Neuronal stem cell (in vitro differentiated cells): ENCODE data around the gene PIAS4.

Experiments
- DNase-seq: peaks from one replicate; pipeline ENCODE4 v3.0.0-alpha.2; 2013; ENCODE audit warnings: low spot score
- H2AFZ ChIP-seq: one replicate; pipeline ENCODE4 v1.6.1; 2013; ENCODE audit warnings: mild to moderate bottlenecking, low read length, inconsistent platforms
- H2AK5ac ChIP-seq: 2 replicates; pipeline ENCODE4 v1.6.1; 2013; ENCODE audit warnings: low read depth, mild to moderate bottlenecking, inconsistent platforms, low read length, moderate library complexity, mixed read lengths
- H2BK120ac ChIP-seq: 2 replicates; pipeline ENCODE4 v1.6.1; 2013; ENCODE audit warnings: low read depth, mild to moderate bottlenecking, inconsistent platforms, low read length, moderate library complexity, mixed read lengths
- H2BK12ac ChIP-seq: one replicate; pipeline ENCODE4 v1.6.1; 2013; ENCODE audit warnings: low read length, inconsistent platforms
- H2BK15ac ChIP-seq: 2 replicates; pipeline ENCODE4 v1.6.1; 2013; ENCODE audit warnings: mild to moderate bottlenecking, low read length, inconsistent platforms, mixed read lengths
- H2BK5ac ChIP-seq: one replicate; pipeline ENCODE4 v1.6.1; 2013; ENCODE audit warnings: inconsistent platforms, mild to moderate bottlenecking, low read length, moderate library complexity
- H3K14ac ChIP-seq: one replicate; pipeline ENCODE4 v1.6.1; 2013; ENCODE audit warnings: low read length, inconsistent platforms
- H3K18ac ChIP-seq: 2 replicates; pipeline ENCODE4 v1.6.1; 2013; ENCODE audit warnings: low read length, inconsistent platforms
- H3K23ac ChIP-seq: 2 replicates; pipeline ENCODE4 v1.6.1; 2013; ENCODE audit warnings: low read depth, mild to moderate bottlenecking, mixed read lengths, low read length, inconsistent platforms; ENCODE audit not compliant: poor library complexity
- H3K27ac ChIP-seq: replicated peaks from 3 replicates; pipeline ENCODE4 v1.5.1; 2013; ENCODE audit warnings: low read length, inconsistent platforms
- H3K27me3 ChIP-seq, 3 experiments: 2 replicates each; pipeline ENCODE4 v1.6.1; 2013; ENCODE audit warnings: low read length in 3 of 3, mild to moderate bottlenecking in 2 of 3, inconsistent platforms in 1 of 3, low read depth in 1 of 3, mixed read lengths in 1 of 3, moderate library complexity in 1 of 3; ENCODE audit not compliant: control insufficient read depth in 3 of 3, insufficient read depth in 3 of 3
- H3K36me3 ChIP-seq, 2 donors: replicated peaks in 1 of 2; 2 replicates each; pipeline ENCODE4 v1.6.1; 2013; ENCODE audit warnings: low read length in 2 of 2; ENCODE audit not compliant: control insufficient read depth in 2 of 2, insufficient read depth in 2 of 2
- H3K4ac ChIP-seq: 2 replicates; pipeline ENCODE4 v1.6.1; 2013; ENCODE audit warnings: inconsistent platforms, mild to moderate bottlenecking, low read length, moderate library complexity
- H3K4me1 ChIP-seq, 2 donors: 1 replicate in 1 of 2; 2 replicates in 1 of 2; pipeline ENCODE4 v1.6.1; 2013; ENCODE audit warnings: low read length in 2 of 2, low read depth in 1 of 2; ENCODE audit not compliant: control insufficient read depth in 2 of 2, insufficient read depth in 1 of 2
- H3K4me2 ChIP-seq: one replicate; pipeline ENCODE4 v1.6.1; 2013; ENCODE audit warnings: mild to moderate bottlenecking, low read length, inconsistent platforms; ENCODE audit not compliant: insufficient read depth, poor library complexity, severe bottlenecking
- H3K4me3 ChIP-seq, 2 donors: 2 replicates each; pipeline ENCODE4 v1.5.1; 2013; ENCODE audit warnings: low read length in 2 of 2, mild to moderate bottlenecking in 2 of 2, inconsistent platforms in 1 of 2, moderate library complexity in 1 of 2
- H3K79me1 ChIP-seq: one replicate; pipeline ENCODE4 v1.6.1; 2013; ENCODE audit warnings: low read depth, mild to moderate bottlenecking, inconsistent platforms, low read length, moderate library complexity
- H3K9ac ChIP-seq: one replicate; pipeline ENCODE4 v1.6.1; 2013; ENCODE audit warnings: mild to moderate bottlenecking, low read depth, low read length, inconsistent platforms; ENCODE audit not compliant: poor library complexity
- H3K9me3 ChIP-seq, 2 donors: replicated peaks in 1 of 2; 2 replicates each; pipeline versions ENCODE3 to v1.6.1; 2013; ENCODE audit warnings: low read length in 2 of 2, mild to moderate bottlenecking in 2 of 2, inconsistent platforms in 1 of 2, low read depth in 1 of 2, mixed read lengths in 1 of 2, moderate library complexity in 1 of 2; ENCODE audit not compliant: control insufficient read depth in 2 of 2, insufficient read depth in 1 of 2
- H4K8ac ChIP-seq: one replicate; pipeline ENCODE4 v1.6.1; 2013; ENCODE audit warnings: low read depth, mild to moderate bottlenecking, inconsistent platforms, low read length, moderate library complexity
- H4K91ac ChIP-seq: one replicate; pipeline ENCODE4 v1.6.1; 2013; ENCODE audit warnings: low read length, low read depth, mild to moderate bottlenecking, inconsistent platforms; ENCODE audit not compliant: poor library complexity
- WGBS, 2 donors: extraction: QIAGEN DNeasy Blood & Tissue Kit; methylation state at CpG; one replicate each; pipeline ENCODE4 v1.1.7; 2013; ENCODE audit warnings: missing lambda C conversion rate in 2 of 2, mixed read lengths in 1 of 2; ENCODE audit not compliant: insufficient read length in 2 of 2, insufficient replicate concordance in 1 of 2; ENCODE audit errors: extremely low coverage in 2 of 2; 5-methylcytosine and 5-hydroxymethylcytosine counted together

Gene PIAS4

GRCh38 chr19:3986260-3987041 is 21.1 kb upstream of the PIAS4 start:
- H4K8ac ChIP-seq: no peak overlapping the region
- H3K27me3 ChIP-seq: no peaks in the 10 kb centered on the region
- H3K9ac ChIP-seq: no peak overlapping the region
- H3K18ac ChIP-seq: no peak overlapping the region
- H2BK120ac ChIP-seq: no peak overlapping the region
- H3K79me1 ChIP-seq: peaks cover 21% of the 10 kb centered on the region
- no peak overlapping the region for H3K4ac ChIP-seq
- peak overlapping the region; percentile 72 for H3K4me2 ChIP-seq
- H3K27ac ChIP-seq: peak overlapping the region; percentile 1
- H3K4me1 ChIP-seq: peaks cover 13 to 28% of the 10 kb centered on the region in 2 donors
- no peak overlapping the region for H4K91ac ChIP-seq
- peak overlapping the region; percentile 63 for H2AFZ ChIP-seq
- no peak overlapping the region for H3K23ac ChIP-seq
- H2BK5ac ChIP-seq: no peak overlapping the region
- H2BK12ac ChIP-seq: no peak overlapping the region
- no peak overlapping the region for H2BK15ac ChIP-seq
- peak; percentile 52 for DNase-seq
- H3K36me3 ChIP-seq: peaks cover 29 to 33% of the 10 kb centered on the region in 2 donors
- H3K4me3 ChIP-seq: peak overlapping the region in 1 of 2 donors; percentile 98
- H2AK5ac ChIP-seq: no peak overlapping the region
- no CpG with 5 or more reads among the region's 21 CpGs for WGBS, 2 donors
- H3K9me3 ChIP-seq: no peaks in the 10 kb centered on the region
- H3K14ac ChIP-seq: no peak overlapping the region

- Histone ChIP-seq H2AFZ (peak overlapping the region; percentile 82), H3K4me1 (peaks cover 13 to 28% of the 10 kb centered on the region in 2 donors), H3K27ac (no peak overlapping the region), H3K4me2 (peak overlapping the region; percentile 58), H3K36me3 (peaks cover 15 to 20% of the 10 kb centered on the region in 2 donors), H3K9ac (no peak overlapping the region), H2AK5ac (no peak overlapping the region), H2BK15ac (no peak overlapping the region), H3K23ac (no peak overlapping the region), H3K79me1 (peaks cover 11% of the 10 kb centered on the region), H3K4ac (no peak overlapping the region), H2BK12ac (no peak overlapping the region), H3K14ac (no peak overlapping the region), H3K18ac (no peak overlapping the region), H3K9me3 (no peaks in the 10 kb centered on the region), H4K8ac (no peak overlapping the region), H2BK120ac (no peak overlapping the region), H2BK5ac (no peak overlapping the region), H3K27me3 (no peaks in the 10 kb centered on the region), H3K4me3 (peak overlapping the region in 1 of 2 donors; percentile 24), H4K91ac (no peak overlapping the region)
- DNase-seq: peak; percentile 84
- no CpG with 5 or more reads among the region's 30 CpGs for WGBS, 2 donors
Observed at GRCh38 chr19:3987619-3988371, 19.7 kb upstream of the PIAS4 start.

GRCh38 chr19:3990815-3991117 is 16.8 kb upstream of the PIAS4 start:
- H2BK12ac ChIP-seq: no peak overlapping the region
- peak overlapping the region; percentile 68 for H2AFZ ChIP-seq
- H2AK5ac ChIP-seq: no peak overlapping the region
- WGBS, 2 donors: no CpG with 5 or more reads among the region's 3 CpGs
- H3K18ac ChIP-seq: no peak overlapping the region
- no peaks in the 10 kb centered on the region for H3K36me3 ChIP-seq
- H3K79me1 ChIP-seq: no peaks in the 10 kb centered on the region
- no peak for DNase-seq
- H2BK5ac ChIP-seq: no peak overlapping the region
- no peak overlapping the region for H3K14ac ChIP-seq
- no peak overlapping the region for H2BK120ac ChIP-seq
- no peak overlapping the region for H3K4me2 ChIP-seq
- H4K91ac ChIP-seq: no peak overlapping the region
- H3K4ac ChIP-seq: no peak overlapping the region
- H3K4me1 ChIP-seq: peaks cover 5 to 16% of the 10 kb centered on the region in 2 donors
- no peak overlapping the region for H3K9ac ChIP-seq
- H2BK15ac ChIP-seq: no peak overlapping the region
- no peaks in the 10 kb centered on the region for H3K27me3 ChIP-seq
- no peak overlapping the region for H3K23ac ChIP-seq
- H3K4me3 ChIP-seq: no peak overlapping the region
- no peak overlapping the region for H3K27ac ChIP-seq
- no peak overlapping the region for H4K8ac ChIP-seq
- no peaks in the 10 kb centered on the region for H3K9me3 ChIP-seq

GRCh38 chr19:3995607-3996006 is 11.9 kb upstream of the PIAS4 start:
- H3K4me1 ChIP-seq: no peaks in the 10 kb centered on the region
- no peak overlapping the region for H2AFZ ChIP-seq
- H3K36me3 ChIP-seq: no peaks in the 10 kb centered on the region

More at GRCh38 chr19:3995607-3996006, 11.9 kb upstream of the PIAS4 start:
- Histone ChIP-seq H3K9me3 (no peaks in the 10 kb centered on the region), H3K79me1 (no peaks in the 10 kb centered on the region), H2BK5ac (no peak overlapping the region), H2BK120ac (no peak overlapping the region), H2BK12ac (no peak overlapping the region), H4K91ac (no peak overlapping the region), H3K9ac (no peak overlapping the region), H3K4me2 (no peak overlapping the region), H3K18ac (no peak overlapping the region), H3K23ac (no peak overlapping the region), H3K27me3 (no peaks in the 10 kb centered on the region), H3K14ac (no peak overlapping the region), H2AK5ac (no peak overlapping the region), H3K4ac (no peak overlapping the region), H3K4me3 (no peak overlapping the region), H4K8ac (no peak overlapping the region), H2BK15ac (no peak overlapping the region), H3K27ac (no peak overlapping the region)
- DNase-seq: no peak
- WGBS, 2 donors: no CpG with 5 or more reads among the region's 6 CpGs
